Pons (tissue), 1 donor: ENCODE data around the gene FAM219A.

Experiments
- DNase-seq: peaks from one replicate; pipeline ENCODE4 v3.0.0-alpha.2; 2016; ENCODE audit warnings: low spot score

FAM219A gene

GRCh38 chr9:34458013-34458958 lies at the start of gene FAM219A, which contains the start of gene DNAI1:
Gene FAM219A (minus strand): TSS chr9:34458570. CDS start chr9:34458263, 307 bp downstream.
Gene DNAI1 (plus strand): TSS chr9:34458805. CDS start chr9:34459006, 201 bp downstream.
- peak; percentile 99 for DNase-seq

GRCh38 chr9:34507966-34508365 lies 49.6 kb upstream of the FAM219A start:
- no peak for DNase-seq

GRCh38 chr9:34507556-34507955 lies 49.2 kb upstream of the FAM219A start:
- DNase-seq = no peak

- DNase-seq = no peak
These were observed 48.3 kb upstream of the FAM219A start for GRCh38 chr9:34506623-34507022.

GRCh38 chr9:34505370-34506120 lies 47.2 kb upstream of the FAM219A start:
- DNase-seq = no peak

- no peak for DNase-seq
These were observed 45.0 kb upstream of the FAM219A start for GRCh38 chr9:34503406-34503805.

GRCh38 chr9:34502891-34503290 lies 44.5 kb upstream of the FAM219A start:
- peak; percentile 38 for DNase-seq

GRCh38 chr9:34502471-34502870 lies 44.1 kb upstream of the FAM219A start:
- DNase-seq = no peak

- peak; percentile 100 for DNase-seq
These were observed 43.6 kb upstream of the FAM219A start for GRCh38 chr9:34501889-34502425.

GRCh38 chr9:34501372-34501771 lies 43.0 kb upstream of the FAM219A start:
- no peak for DNase-seq

GRCh38 chr9:34500623-34501267 lies 42.4 kb upstream of the FAM219A start:
- peak; percentile 55 for DNase-seq

- no peak for DNase-seq
These were observed 40.7 kb upstream of the FAM219A start for GRCh38 chr9:34499076-34499475.

GRCh38 chr9:34498553-34498952 lies 40.2 kb upstream of the FAM219A start:
- DNase-seq = peak; percentile 29

- no peak for DNase-seq
These were observed 37.9 kb upstream of the FAM219A start for GRCh38 chr9:34496149-34496712.

GRCh38 chr9:34493972-34494535 lies 35.7 kb upstream of the FAM219A start:
- no peak for DNase-seq

GRCh38 chr9:34492051-34492450 lies 33.7 kb upstream of the FAM219A start:
- DNase-seq = no peak

- DNase-seq = no peak
These were observed 33.2 kb upstream of the FAM219A start for GRCh38 chr9:34491596-34491995.

- DNase-seq = no peak
These were observed 32.4 kb upstream of the FAM219A start for GRCh38 chr9:34490760-34491159.

- no peak for DNase-seq
These were observed 32.0 kb upstream of the FAM219A start for GRCh38 chr9:34490360-34490759.

GRCh38 chr9:34486572-34486971 lies 28.2 kb upstream of the FAM219A start:
- no peak for DNase-seq

GRCh38 chr9:34485822-34486221 lies 27.5 kb upstream of the FAM219A start:
- DNase-seq = no peak
